Esophagus squamous epithelium (tissue), 5 donors: ENCODE data around the gene GTF3C2. TPM values are rescaled to one million over a fixed set of nuclear protein-coding genes. Genes with fewer than 3 reads are reported as not detected.
A peak's percentile ranks its signal among the peaks of the same experiment; 100 is the strongest.
"Not testable (repeated sequence)": the region's sequence is repeated elsewhere in the genome, so short reads cannot be mapped to it uniquely, and the experiment has no call there.

ENCODE experiments used
- DNase-seq: peaks from one replicate; lab custom pipeline; 2025; lab: John Stamatoyannopoulos, UW
- H3K27ac ChIP-seq, 4 donors: fragments of 200-600 bp; sonication (generic); one replicate each; pipeline ENCODE4 v1.5.1; 2016 to 2019; ENCODE audit warnings: mild to moderate bottlenecking in 1 of 4
- H3K27me3 ChIP-seq, 4 donors: fragments of 200-600 bp; sonication (generic); 1 replicate in 3 of 4; 2 replicates in 1 of 4; pipeline versions ENCODE4 v1.5.1 to v1.6.0; 2017 to 2021; ENCODE audit warnings: antibody characterized with exemption in 1 of 4
- H3K36me3 ChIP-seq, 3 donors: fragments of 200-600 bp; sonication (generic); one replicate each; pipeline ENCODE4 v1.5.1; 2016 to 2019
- H3K4me1 ChIP-seq, 3 donors: fragments of 200-600 bp; sonication (generic); one replicate each; pipeline ENCODE4 v1.5.1; 2017 to 2019
- H3K4me3 ChIP-seq, 4 donors: fragments of 200-600 bp; sonication (generic); 1 replicate in 3 of 4; 2 replicates in 1 of 4; pipeline ENCODE4 v1.5.1; 2016 to 2019; ENCODE audit warnings: mild to moderate bottlenecking in 2 of 4, moderate library complexity in 1 of 4
- H3K9me3 ChIP-seq, 3 donors: fragments of 200-600 bp; sonication (generic); one replicate each; pipeline ENCODE4 v1.5.1; 2016 to 2019
- POLR2A ChIP-seq, 4 donors: fragments of 450-650 bp; IDR thresholded peaks; one replicate each; pipeline ENCODE4 v1.6.1; 2017; ENCODE audit warnings: antibody characterized with exemption in 4 of 4, mild to moderate bottlenecking in 4 of 4, moderate library complexity in 3 of 4
- WGBS, 2 donors: methylation state at CpG; one replicate each; pipeline ENCODE4 v1.1.5; 2018; 5-methylcytosine and 5-hydroxymethylcytosine counted together
- intact Hi-C: fragments of 100-400 bp; cut with DNase I; formaldehyde crosslinking; loops from one replicate; pipeline ENCODE4 v1.15.0; 2022
- total RNA-seq, 4 donors: library from RNA; depleted of rRNA; stranded (reverse); fragments of >200 nt; gene quantifications; one replicate each; pipeline ENCODE4 v1.1.0, GENCODE V29; 2016
- TF ChIP-seq, protein P1 (sequence below), 6 experiments: fragments of 450-650 bp in 4 of 6; fragments of 200-600 bp in 2 of 6; sonication (generic) in 2 of 6; IDR thresholded peaks; one replicate each; pipeline ENCODE4 v1.5.1; 2016 to 2019; ENCODE audit warnings: antibody characterized with exemption in 6 of 6, mild to moderate bottlenecking in 4 of 6, moderate library complexity in 4 of 6
- donor health status: DM: yes; HTN: yes; CAD: no.

GTF3C2 gene
- total RNA-seq, 4 donors from 2014 or later = 37.2 to 59.7 (median 52.3) TPM

DNA sequence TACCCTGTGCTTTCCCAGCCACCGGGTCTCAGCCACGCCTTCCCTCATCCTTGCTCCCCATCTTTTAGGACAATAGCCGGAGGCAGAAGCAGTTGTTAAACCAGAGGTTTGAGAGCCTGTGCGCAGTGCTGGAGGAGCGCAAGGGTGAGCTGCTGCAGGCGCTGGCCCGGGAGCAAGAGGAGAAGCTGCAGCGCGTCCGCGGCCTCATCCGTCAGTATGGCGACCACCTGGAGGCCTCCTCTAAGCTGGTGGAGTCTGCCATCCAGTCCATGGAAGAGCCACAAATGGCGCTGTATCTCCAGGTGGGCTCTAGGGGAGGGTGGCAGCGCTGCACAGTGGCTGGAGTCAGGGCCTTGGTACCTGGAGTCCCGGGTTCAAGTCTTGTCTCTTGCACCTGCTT, 51.0 kb downstream of the GTF3C2 start:
- WGBS, 2 donors = 84 to 86% methylated on average over 5 to 15 of the region's 16 CpGs
- H3K36me3 ChIP-seq = peaks cover 0 to 12% (median 0%) of the 10 kb centered on the region in 3 donors
- H3K27me3 ChIP-seq = peaks cover 12 to 47% (median 20%) of the 10 kb centered on the region in 4 donors
- TF ChIP-seq POLR2A (IDR thresholded peaks at IDR 0.05) = no peak
- TF ChIP-seq, protein P1, sequence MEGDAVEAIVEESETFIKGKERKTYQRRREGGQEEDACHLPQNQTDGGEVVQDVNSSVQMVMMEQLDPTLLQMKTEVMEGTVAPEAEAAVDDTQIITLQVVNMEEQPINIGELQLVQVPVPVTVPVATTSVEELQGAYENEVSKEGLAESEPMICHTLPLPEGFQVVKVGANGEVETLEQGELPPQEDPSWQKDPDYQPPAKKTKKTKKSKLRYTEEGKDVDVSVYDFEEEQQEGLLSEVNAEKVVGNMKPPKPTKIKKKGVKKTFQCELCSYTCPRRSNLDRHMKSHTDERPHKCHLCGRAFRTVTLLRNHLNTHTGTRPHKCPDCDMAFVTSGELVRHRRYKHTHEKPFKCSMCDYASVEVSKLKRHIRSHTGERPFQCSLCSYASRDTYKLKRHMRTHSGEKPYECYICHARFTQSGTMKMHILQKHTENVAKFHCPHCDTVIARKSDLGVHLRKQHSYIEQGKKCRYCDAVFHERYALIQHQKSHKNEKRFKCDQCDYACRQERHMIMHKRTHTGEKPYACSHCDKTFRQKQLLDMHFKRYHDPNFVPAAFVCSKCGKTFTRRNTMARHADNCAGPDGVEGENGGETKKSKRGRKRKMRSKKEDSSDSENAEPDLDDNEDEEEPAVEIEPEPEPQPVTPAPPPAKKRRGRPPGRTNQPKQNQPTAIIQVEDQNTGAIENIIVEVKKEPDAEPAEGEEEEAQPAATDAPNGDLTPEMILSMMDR (IDR thresholded peaks at IDR 0.05) = no peak
- DNase-seq = no peak
- no peaks in the 10 kb centered on the region for H3K9me3 ChIP-seq
- H3K27ac ChIP-seq = no peak overlapping the region
- no peak overlapping the region for H3K4me3 ChIP-seq
- intact Hi-C loops = loop anchor here (10.0 kb wide), 1 partner anchor 211 kb away; no protein-coding TSS in a partner anchor
- peaks cover 16 to 36% (median 20%) of the 10 kb centered on the region in 3 donors for H3K4me1 ChIP-seq

DNA sequence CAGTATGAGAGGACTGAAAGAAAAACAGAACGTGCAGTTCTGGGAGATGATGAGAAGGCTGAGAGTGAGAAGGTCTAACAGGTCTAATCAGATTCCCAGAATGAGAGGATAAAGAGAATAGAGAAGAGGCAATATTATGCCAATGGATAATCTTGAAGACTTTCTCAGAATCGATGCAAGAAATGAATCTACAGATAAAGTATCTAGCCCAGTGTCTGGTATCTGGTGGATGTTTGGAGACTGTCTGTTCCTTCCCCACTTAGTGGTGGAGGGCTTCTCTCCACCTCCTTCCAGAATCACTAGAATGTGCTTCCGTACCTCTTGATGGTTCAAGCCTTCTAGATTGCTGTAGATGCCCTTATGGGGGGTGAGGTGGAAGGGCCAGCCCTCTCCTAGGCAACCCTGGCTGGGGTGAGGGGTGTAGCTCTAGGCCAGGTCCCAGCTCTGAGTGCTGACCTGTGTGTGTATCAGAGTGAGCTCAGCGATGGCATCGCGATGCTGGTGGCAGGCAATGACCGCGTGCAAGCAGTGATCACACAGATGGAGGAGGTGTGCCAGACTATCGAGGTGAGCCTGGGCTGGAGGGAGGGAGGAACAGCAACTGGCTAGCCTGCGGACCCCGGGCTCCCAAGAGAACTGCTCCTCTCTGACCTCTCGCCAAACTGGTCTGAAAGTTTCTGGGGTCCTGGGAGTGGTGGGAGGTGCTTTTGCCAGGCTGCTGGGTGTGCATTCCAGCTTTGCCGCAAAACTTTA, 51.9 kb downstream of the GTF3C2 start:
- TF ChIP-seq, protein P1 (IDR thresholded peaks at IDR 0.05) = no peak
- no peak for TF ChIP-seq POLR2A (IDR thresholded peaks at IDR 0.05)
- DNase-seq = no peak
- H3K4me3 ChIP-seq = no peak overlapping the region

DNA sequence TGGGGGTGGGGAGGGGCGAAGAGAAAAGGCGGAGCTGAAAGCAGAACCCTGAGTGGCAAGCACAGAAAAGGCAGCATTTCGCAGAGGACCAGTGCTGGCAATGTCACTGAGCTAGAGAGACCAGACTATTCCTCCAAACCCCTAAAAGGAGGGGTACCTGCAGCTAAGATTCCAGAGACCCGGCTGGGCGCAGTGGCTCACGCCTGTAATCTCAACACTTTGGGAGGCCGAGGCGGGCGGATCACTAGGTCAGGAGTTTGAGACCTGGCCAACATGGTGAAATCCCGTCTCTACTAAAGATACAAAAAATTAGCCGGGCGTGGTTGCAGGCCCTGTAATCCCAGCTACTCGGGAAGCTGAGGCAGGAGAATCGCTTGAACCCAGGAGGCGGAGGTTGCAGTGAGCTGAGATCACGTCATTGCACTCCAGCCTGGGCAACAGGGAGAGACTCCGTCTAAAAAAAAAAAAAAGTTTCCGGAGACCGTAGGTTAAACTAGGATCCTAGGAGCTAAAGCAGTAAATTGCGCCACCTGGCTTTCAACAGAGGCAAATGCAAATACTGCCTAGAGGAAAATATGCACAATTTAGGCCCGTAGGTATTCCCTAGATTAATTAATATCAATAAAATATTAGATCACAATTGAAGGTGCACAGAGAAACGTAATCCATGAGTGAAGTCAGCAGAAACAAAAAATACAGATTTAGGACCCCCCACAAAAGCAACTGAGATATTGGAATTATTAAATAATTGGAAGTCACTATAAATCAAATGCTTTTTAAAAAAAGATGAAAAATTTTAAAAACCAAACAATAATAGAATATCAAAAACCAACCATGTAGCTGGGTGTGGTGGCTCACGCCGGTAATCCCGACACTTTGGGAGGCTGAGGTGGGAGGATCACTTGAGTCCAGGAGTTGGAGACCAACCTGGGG, 53.2 kb downstream of the GTF3C2 start:
- WGBS, 2 donors = 19 to 23% methylated on average over 25 of the region's 25 CpGs
- Histone ChIP-seq H3K9me3 (no peaks in the 10 kb centered on the region), H3K4me3 (peak overlapping the region; percentile 5 to 50 (median 34)), H3K27me3 (peaks cover 12 to 47% (median 20%) of the 10 kb centered on the region in 4 donors), H3K36me3 (no peaks in the 10 kb centered on the region), H3K27ac (peak overlapping the region in 2 of 4 donors; percentile 1 to 36), H3K4me1 (peaks cover 16 to 33% (median 20%) of the 10 kb centered on the region in 3 donors)
- intact Hi-C loops = loop anchor here (10.0 kb wide), 1 partner anchor 209 kb away; no protein-coding TSS in a partner anchor
- DNase-seq = no peak
- TF ChIP-seq, protein P1 (IDR thresholded peaks at IDR 0.05) = peak; percentile 83 to 91 (median 89)
- no peak for TF ChIP-seq POLR2A (IDR thresholded peaks at IDR 0.05)

More for the DNA sequence above, 51.9 kb downstream of the GTF3C2 start:
- Histone ChIP-seq H3K36me3 (peaks cover 0 to 8% (median 0%) of the 10 kb centered on the region in 3 donors), H3K27me3 (peaks cover 12 to 47% (median 20%) of the 10 kb centered on the region in 4 donors), H3K4me1 (peaks cover 16 to 36% (median 20%) of the 10 kb centered on the region in 3 donors), H3K9me3 (no peaks in the 10 kb centered on the region), H3K27ac (no peak overlapping the region)
- WGBS, 2 donors = 83% methylated on average over 11 of the region's 13 CpGs
- intact Hi-C loops = loop anchor here (10.0 kb wide), 1 partner anchor 210 kb away; no protein-coding TSS in a partner anchor

DNA sequence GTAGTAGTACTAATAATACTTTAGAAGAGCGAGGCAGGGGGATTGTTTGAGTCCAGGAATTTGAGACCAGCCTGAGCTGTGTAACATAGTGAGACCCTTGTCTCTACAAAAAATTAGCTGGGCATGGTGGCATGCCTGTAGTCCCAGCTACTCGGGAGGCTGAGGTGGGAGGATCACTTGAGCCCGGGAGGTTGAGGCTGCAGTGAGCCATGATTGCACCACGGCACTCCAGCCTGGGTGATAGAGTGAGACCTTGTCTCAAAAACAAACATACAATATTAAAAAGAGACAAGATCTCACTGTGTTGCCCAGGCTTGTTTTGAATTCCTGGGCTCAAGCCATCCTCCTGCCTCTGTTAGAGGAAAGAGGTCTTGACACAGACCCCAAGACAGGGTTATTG, 56.0 kb downstream of the GTF3C2 start:
- not testable (repeated sequence) for H3K36me3 ChIP-seq, DNase-seq, H3K4me3 ChIP-seq, H3K4me1 ChIP-seq, H3K9me3 ChIP-seq, H3K27ac ChIP-seq
- WGBS, 2 donors = 60 to 73% methylated on average over 4 of the region's 4 CpGs
- H3K27me3 ChIP-seq = peaks cover 0 to 19% (median 0%) of the 10 kb centered on the region in 4 donors
- intact Hi-C loops = loop anchor here (10.0 kb wide), 1 partner anchor 206 kb away; no protein-coding TSS in a partner anchor

DNA sequence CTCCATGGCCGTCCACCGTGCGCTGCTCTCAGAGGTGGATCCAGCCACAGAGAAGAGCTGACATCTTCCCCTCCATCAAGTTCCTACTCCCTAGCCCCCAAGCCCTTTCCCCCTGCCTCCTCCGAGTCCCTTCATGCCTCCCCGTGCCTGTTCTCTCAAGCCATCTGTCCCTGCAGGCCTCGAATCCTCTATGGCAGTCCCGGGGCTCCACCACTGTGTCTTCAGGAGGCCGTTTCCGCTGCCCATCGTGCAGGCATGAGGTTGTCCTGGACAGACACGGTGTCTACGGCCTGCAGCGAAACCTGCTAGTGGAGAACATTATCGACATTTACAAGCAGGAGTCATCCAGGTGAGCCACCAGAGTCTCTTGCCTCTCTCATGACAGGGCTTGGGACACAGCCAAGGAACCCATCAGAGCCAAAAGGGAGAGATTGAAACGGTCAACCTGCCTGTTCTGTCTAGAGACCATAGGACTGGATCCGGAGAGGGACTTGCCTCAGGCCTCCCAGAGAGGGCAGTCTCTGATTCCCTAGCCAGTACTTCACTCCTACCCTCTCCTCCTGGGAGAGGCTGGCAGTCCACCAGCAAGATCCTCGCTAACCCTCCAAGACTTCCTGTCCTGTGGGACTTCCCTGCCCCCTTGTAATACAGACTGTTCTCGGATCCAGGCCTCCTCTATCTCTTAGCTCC, 58.0 kb downstream of the GTF3C2 start:
- Histone ChIP-seq H3K36me3 (no peaks in the 10 kb centered on the region), H3K4me3 (no peak overlapping the region), H3K4me1 (peaks cover 0 to 15% (median 0%) of the 10 kb centered on the region in 3 donors), H3K27ac (no peak overlapping the region), H3K9me3 (no peaks in the 10 kb centered on the region), H3K27me3 (peaks cover 0 to 6% (median 0%) of the 10 kb centered on the region in 4 donors)
- DNase-seq = no peak
- WGBS, 2 donors = 68 to 79% methylated on average over 11 to 15 of the region's 18 CpGs
- TF ChIP-seq, protein P1 (IDR thresholded peaks at IDR 0.05) = no peak
- TF ChIP-seq POLR2A (IDR thresholded peaks at IDR 0.05) = no peak
- intact Hi-C loops = no loop called here
